ENCODE data around the gene ABLIM3. TPM values are rescaled to one million over a fixed set of nuclear protein-coding genes. Genes with fewer than 3 reads are reported as not detected.

Gene ABLIM3
- total and polyA plus RNA-seq, 10 of the 15 experiments (the other 5 are each of a cell fraction or from before 2014, with no cell fraction given): 0.03 TPM; not detected in 9

- ATAC-seq (no peak), FAIRE-seq (no peak), DNase-seq (ENCODE audit: low read depth, low spot score) (no peak)
- Histone ChIP-seq H3K4me2 (ENCODE audit: control insufficient read depth, insufficient read depth) (no peak overlapping the region), H3K36me3 (ENCODE audit: control insufficient read depth in 2 of 2, insufficient read depth in 2 of 2, low read length in 1 of 2) (no peaks in the 10 kb centered on the region), H3K4me3 (no peak overlapping the region), H3K9me3 (replicated peaks; ENCODE audit: control insufficient read depth, insufficient read depth, low read length) (no peaks in the 10 kb centered on the region), H3K27me3 (replicated peaks in 1 of 2; ENCODE audit: control insufficient read depth in 2 of 2, insufficient read depth in 2 of 2, low read length in 1 of 2) (no peaks in the 10 kb centered on the region; a peak in 1 of 4 replicates), H3K4me1 (ENCODE audit: control insufficient read depth, insufficient read depth, low read length) (no peaks in the 10 kb centered on the region), H2AFZ (ENCODE audit: control insufficient read depth, low read depth, low read length) (no peak overlapping the region), H3K79me2 (ENCODE audit: control insufficient read depth, insufficient read depth, low read length) (no peaks in the 10 kb centered on the region), H4K20me1 (ENCODE audit: control insufficient read depth, insufficient read depth) (no peaks in the 10 kb centered on the region), H3K27ac (ENCODE audit: control insufficient read depth, insufficient read depth) (no peak overlapping the region), H3K9ac (ENCODE audit: control insufficient read depth, insufficient read depth, low read length) (no peak overlapping the region)
- POLR2A ChIA-PET: interaction anchor here (1.0 kb wide), 1 partner anchor 8 kb away, joined by 3 read pairs; no protein-coding TSS in a partner anchor
- no TSS peak for BruUV-seq (replicated peaks)
- CTCF ChIA-PET: interaction anchor here (0.6 to 1.4 kb wide), 3 partner anchors 9 to 163 kb away, joined by 3 to 4 read pairs (median 3); no protein-coding TSS in a partner anchor
- RAD21 ChIA-PET (ENCODE audit: unreplicated experiment): no interaction called here
- in situ Hi-C loops (cut with MboI) (no loop called here), intact Hi-C loops (cut with micrococcal nuclease; ENCODE audit: unreplicated experiment) (no loop called here)
- SMC1A ChIA-PET (ENCODE audit: uncharacterized antibody, unreplicated experiment): interaction anchor here (0.6 to 0.9 kb wide), 2 partner anchors 393 to 588 kb away, joined by 3 read pairs; no protein-coding TSS in a partner anchor
- 21% methylated on average over 9 of the region's 9 CpGs for WGBS (ENCODE audit: insufficient coverage, insufficient replicate concordance, low lambda C conversion rate, missing lambda C conversion rate)
- TF ChIP-seq TAF1 (IDR thresholded peaks at IDR 0.05; ENCODE audit: borderline replicate concordance, low read depth, low read length) (no peak), SP1 (IDR thresholded peaks at IDR 0.05; ENCODE audit: low read depth, low read length) (no peak), NKRF (conservative IDR thresholded peaks at IDR 0.05) (no peak), MAX (IDR thresholded peaks at IDR 0.05; ENCODE audit: low read depth, low read length) (no peak), MEF2B (IDR thresholded peaks at IDR 0.05; ENCODE audit: partially characterized antibody, poor library complexity, severe bottlenecking) (no peak), CREB1 (IDR thresholded peaks at IDR 0.05; ENCODE audit: low read depth) (no peak), SIN3A (IDR thresholded peaks at IDR 0.05; ENCODE audit: low read depth, low read length) (no peak), PRDM15 (CRISPR knock-in tag; IDR thresholded peaks at IDR 0.05) (no peak), NRF1 (conservative IDR thresholded peaks at IDR 0.05; ENCODE audit: low read depth, low read length) (no peak), ZZZ3 (IDR thresholded peaks at IDR 0.05; ENCODE audit: control insufficient read depth, insufficient read length, low read depth) (no peak), GABPA (IDR thresholded peaks at IDR 0.05; ENCODE audit: low read depth) (no peak), ATF2 (IDR thresholded peaks at IDR 0.05; ENCODE audit: low read length) (no peak), FOXK2 (IDR thresholded peaks at IDR 0.05) (no peak), RFX5 (IDR thresholded peaks at IDR 0.05; ENCODE audit: low read depth, low read length) (no peak), KLF5 (IDR thresholded peaks at IDR 0.05; ENCODE audit: partially characterized antibody) (no peak), ZNF24 (IDR thresholded peaks at IDR 0.05) (no peak), NFYA (IDR thresholded peaks at IDR 0.05; ENCODE audit: borderline replicate concordance, low read depth, low read length) (no peak)
Measured at GRCh38 chr5:149123211-149123610, 18.1 kb upstream of the ABLIM3 start.
